GM12878 (cell line): ENCODE data around the gene BCL2L13. TPM values are rescaled to one million over a fixed set of nuclear protein-coding genes. Genes with fewer than 3 reads are reported as not detected.
A peak's percentile ranks its signal among the peaks of the same experiment; 100 is the strongest.

Source experiments
- ATAC-seq: fragments of 200-7000 bp; cut with Tn5 transposase; 3 replicates; pipeline ENCODE4 v1.9.1; 2020; ENCODE audit warnings: mild to moderate bottlenecking, moderate library complexity
- BruUV-seq: library from RNA; stranded (reverse); fragments of 400-500 nt; replicated peaks from 2 replicates; lab custom pipeline; 2021; lab: Mats Ljungman, UMichigan
- CTCF ChIA-PET: fragments of 300-600 bp; sonication (Branson Sonifier 250); formaldehyde crosslinking; extraction: SDS; loops from one replicate; lab custom pipeline; 2021; ENCODE audit warnings: inconsistent platforms; lab: Yijun Ruan, JAX
- POLR2A ChIA-PET: fragments of 350-600 bp; formaldehyde crosslinking; extraction: SDS; loops from one replicate; lab custom pipeline; 2021; ENCODE audit warnings: inconsistent platforms; lab: Charles Lee
- RAD21 ChIA-PET: fragments of 300-600 bp; sonication (Branson Sonifier 250); formaldehyde crosslinking; loops from one replicate; lab custom pipeline; 2023; ENCODE audit warnings: antibody characterized with exemption; ENCODE audit not compliant: unreplicated experiment; lab: Charles Lee
- SMC1A ChIA-PET: fragments of 300-600 bp; sonication (Branson Sonifier 250); formaldehyde crosslinking; loops from one replicate; lab custom pipeline; 2023; ENCODE audit not compliant: unreplicated experiment, uncharacterized antibody; lab: Charles Lee
- DNase-seq: peaks from one replicate; pipeline ENCODE4 v3.0.0-alpha.2; 2011; ENCODE audit warnings: low read depth, low spot score
- FAIRE-seq: peaks from 3 replicates; lab custom pipeline; 2011; peaks lifted over from hg19 to GRCh38; lab: Jason Lieb, UNC
- H2AFZ ChIP-seq: 2 replicates; pipeline ENCODE4 v1.6.0; 2011; ENCODE audit warnings: low read depth, low read length, control low read depth; ENCODE audit not compliant: control insufficient read depth
- H3K27ac ChIP-seq: 2 replicates; pipeline ENCODE4 v1.5.1; 2011; ENCODE audit warnings: control low read depth; ENCODE audit not compliant: control insufficient read depth, insufficient read depth
- H3K27me3 ChIP-seq, 2 experiments: replicated peaks in 1 of 2; 2 replicates each; pipeline versions ENCODE4 v1.6.0 to v1.6.1; 2011; ENCODE audit warnings: low read length in 1 of 2; ENCODE audit not compliant: control insufficient read depth in 2 of 2, insufficient read depth in 2 of 2
- H3K36me3 ChIP-seq, 2 experiments: 2 replicates each; pipeline ENCODE4 v1.5.1; 2011; ENCODE audit warnings: low read length in 1 of 2; ENCODE audit not compliant: control insufficient read depth in 2 of 2, insufficient read depth in 2 of 2
- H3K4me1 ChIP-seq: 2 replicates; pipeline ENCODE4 v1.6.1; 2011; ENCODE audit warnings: mild to moderate bottlenecking, low read length, moderate library complexity, mixed read lengths; ENCODE audit not compliant: control insufficient read depth, insufficient read depth
- H3K4me2 ChIP-seq: 2 replicates; pipeline ENCODE4 v1.6.0; 2011; ENCODE audit warnings: control low read depth; ENCODE audit not compliant: control insufficient read depth, insufficient read depth
- H3K4me3 ChIP-seq: fragments of 200-600 bp; sonication (generic); 2 replicates; pipeline ENCODE4 v1.5.1; 2016
- H3K79me2 ChIP-seq: 2 replicates; pipeline ENCODE4 v1.6.0; 2011; ENCODE audit warnings: low read length; ENCODE audit not compliant: control insufficient read depth, insufficient read depth
- H3K9ac ChIP-seq: 2 replicates; pipeline ENCODE4 v1.8.0; 2011; ENCODE audit warnings: low read length, control low read depth, mixed read lengths; ENCODE audit not compliant: control insufficient read depth, insufficient read depth
- H3K9me3 ChIP-seq: replicated peaks from 3 replicates; pipeline ENCODE4 v1.5.1; 2011; ENCODE audit warnings: mild to moderate bottlenecking, low read length; ENCODE audit not compliant: control insufficient read depth, insufficient read depth
- H4K20me1 ChIP-seq: 2 replicates; pipeline ENCODE4 v1.6.0; 2011; ENCODE audit not compliant: control insufficient read depth, insufficient read depth
- CTCF ChIP-seq, 3 experiments: IDR thresholded peaks in 2 of 3; conservative IDR thresholded peaks in 1 of 3; 2 replicates each; pipeline ENCODE4 v1.5.1; 2011; ENCODE audit warnings: low read depth in 3 of 3, low read length in 3 of 3, mild to moderate bottlenecking in 3 of 3, control low read depth in 2 of 3, moderate library complexity in 2 of 3, inconsistent platforms in 1 of 3, mixed read lengths in 1 of 3; ENCODE audit not compliant: control insufficient read depth in 2 of 3, insufficient read depth in 1 of 3; ENCODE audit errors: extremely low read depth in 1 of 3
- NRF1 ChIP-seq: conservative IDR thresholded peaks from 2 replicates; pipeline ENCODE4 v1.6.1; 2011; ENCODE audit warnings: mild to moderate bottlenecking, low read depth, low read length, improper control_type of control experiment
- POLR2AphosphoS5 ChIP-seq: IDR thresholded peaks from 2 replicates; pipeline ENCODE4 v1.6.1; 2011; ENCODE audit warnings: mild to moderate bottlenecking, low read length, inconsistent platforms
- TARDBP ChIP-seq: IDR thresholded peaks from 2 replicates; pipeline ENCODE4 v1.6.1; 2016; ENCODE audit warnings: borderline replicate concordance
- WGBS: methylation state at CpG from one replicate; pipeline ENCODE4 v1.1.6; 2016; ENCODE audit warnings: low lambda C conversion rate; ENCODE audit not compliant: insufficient replicate concordance, insufficient coverage; ENCODE audit errors: missing lambda C conversion rate; 5-methylcytosine and 5-hydroxymethylcytosine counted together
- in situ Hi-C: fragments of 300-500 bp; cut with MboI; formaldehyde crosslinking; loops from 9 replicates; pipeline ENCODE4 v1.14.3; 2018; ENCODE audit warnings: mixed read lengths
- intact Hi-C: fragments of 100-400 bp; cut with micrococcal nuclease; formaldehyde crosslinking; loops from one replicate; pipeline ENCODE4 v1.14.2; 2022; ENCODE audit not compliant: unreplicated experiment
- polyA plus RNA-seq, 11 experiments: library from polyadenylated mRNA; depleted of rRNA in 4 of 11; unstranded in 6 of 11; stranded (reverse) in 5 of 11; fragments of >200 nt; fragmentation: Nextera tagmentation in 4 of 11; fragmentation: Illumina TruSeq in 1 of 11; extraction: Ambion mirVana in 4 of 11; extraction: Trizol in 1 of 11; gene quantifications; 1 replicate in 1 of 11; 2 replicates in 10 of 11; pipeline versions ENCODE4 v1.2.1 to v1.2.3, GENCODE V29; 2011 to 2016; ENCODE audit warnings: inconsistent platforms in 2 of 11, missing spikeins in 2 of 11, low read depth in 1 of 11
- total RNA-seq, 4 experiments: library from RNA; depleted of rRNA in 3 of 4; stranded (reverse); fragments of >200 nt in 3 of 4; fragmentation: Illumina TruSeq in 1 of 4; extraction: Trizol in 1 of 4; gene quantifications; 2 replicates each; pipeline versions ENCODE4 v1.2.1 to v1.2.3, GENCODE V29; 2013 to 2021

Gene BCL2L13
- total and polyA plus RNA-seq, 10 of the 15 experiments (the other 5 are each of a cell fraction or from before 2014, with no cell fraction given): 18.6 to 30.6 (median 28.2) TPM

DNA sequence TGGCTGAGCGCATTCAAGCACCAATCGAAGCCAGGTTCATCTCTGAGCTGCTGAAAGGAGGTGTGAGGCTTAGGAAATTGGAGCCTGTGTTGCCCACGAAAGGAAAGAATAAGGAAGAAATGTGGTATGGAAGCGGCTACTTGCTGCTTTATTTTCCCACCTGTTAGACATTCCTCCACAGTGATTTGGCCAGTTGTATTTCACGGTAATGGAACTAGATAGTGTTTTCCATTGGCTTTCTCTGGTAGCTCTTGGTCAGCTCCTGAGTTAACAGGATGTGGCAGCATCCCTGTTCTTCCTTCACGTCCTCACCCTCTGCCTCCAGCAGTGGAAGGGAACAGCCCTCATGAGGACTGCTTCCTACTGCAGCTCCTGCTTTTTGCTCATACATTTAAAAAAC, 91.0 kb downstream of the BCL2L13 start (continued):
- TF ChIP-seq CTCF (IDR thresholded peaks at IDR 0.05 in 2 of 3, conservative IDR thresholded peaks at IDR 0.05 in 1 of 3; ENCODE audit: control insufficient read depth in 2 of 3, extremely low read depth in 1 of 3, insufficient read depth in 1 of 3, low read depth in 3 of 3, low read length in 3 of 3): no peak
- no peak for TF ChIP-seq NRF1
- TF ChIP-seq, all 136 proteins: peak for 0

DNA sequence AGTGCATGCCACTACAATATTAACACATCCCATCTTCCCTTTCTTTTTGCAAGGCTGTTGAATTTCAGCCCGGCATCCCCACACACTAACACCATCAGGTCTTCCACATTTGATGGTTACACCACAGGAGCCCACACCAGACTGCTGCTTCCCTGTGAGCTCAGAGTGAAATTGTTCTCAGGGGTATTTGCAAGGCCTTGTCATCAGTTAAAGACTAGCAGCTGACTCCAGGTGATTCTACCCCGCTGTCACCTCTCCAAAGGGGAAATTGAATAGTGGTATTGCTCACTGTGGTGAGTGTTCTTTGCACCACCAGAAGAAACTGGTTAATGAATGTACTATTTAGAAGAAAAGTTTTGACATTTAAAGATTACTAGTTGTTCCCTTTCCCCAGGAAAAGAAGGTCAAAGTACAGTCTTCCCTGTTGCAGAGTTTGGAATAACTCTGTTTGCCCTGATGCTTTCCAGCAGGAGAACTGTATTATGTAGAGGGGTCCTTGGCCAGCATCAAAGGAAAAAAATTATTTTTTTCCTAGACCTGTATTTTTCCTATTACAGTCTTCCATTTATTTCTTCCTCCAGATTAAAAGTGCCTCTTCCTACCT, 93.8 kb downstream of the BCL2L13 start:
- CTCF ChIA-PET: no interaction called here
- Histone ChIP-seq H3K4me2 (no peak overlapping the region), H3K4me3 (no peak overlapping the region), H3K9ac (no peak overlapping the region), H3K27ac (no peak overlapping the region), H3K9me3 (no peaks in the 10 kb centered on the region), H3K79me2 (no peaks in the 10 kb centered on the region), H3K36me3 (peaks cover 13 to 26% of the 10 kb centered on the region in 2 experiments), H4K20me1 (no peaks in the 10 kb centered on the region; the same call in none of the 2 replicates), H3K27me3 (no peaks in the 10 kb centered on the region), H2AFZ (no peak overlapping the region), H3K4me1 (no peaks in the 10 kb centered on the region)
- intact Hi-C loops (no loop called here), in situ Hi-C loops (no loop called here)
- SMC1A ChIA-PET: no interaction called here
- 93% methylated on average over 2 of the region's 2 CpGs for WGBS
- ATAC-seq (no peak), FAIRE-seq (no peak), DNase-seq (no peak)
- BruUV-seq: no TSS peak
- RAD21 ChIA-PET: no interaction called here
- POLR2A ChIA-PET: no interaction called here
- TF ChIP-seq POLR2AphosphoS5 (0 out of 2 replicates have a peak, but pooled peaks have one; percentile 9), TARDBP (no peak)
